ENCODE data around the gene UTY. TPM values are rescaled to one million over a fixed set of nuclear protein-coding genes. Genes with fewer than 3 reads are reported as not detected.

Gene UTY
- total and polyA plus RNA-seq, 2 of the 13 experiments (the other 11 are each of a cell fraction or from before 2014, with no cell fraction given), result not detected

- TF ChIP-seq ZNF687 (CRISPR knock-in tag; IDR thresholded peaks at IDR 0.05), result peak; percentile 23; the same call in 1 of the 2 replicates
- no peak for TF ChIP-seq ZNF20 (CRISPR knock-in tag; IDR thresholded peaks at IDR 0.05)
- no peak for TF ChIP-seq ZNF160 (CRISPR knock-in tag; IDR thresholded peaks at IDR 0.05)
- TF ChIP-seq ZNF724P (CRISPR knock-in tag; IDR thresholded peaks at IDR 0.05; ENCODE audit: borderline replicate concordance), result no peak
- no peak for TF ChIP-seq KDM6A (CRISPR knock-in tag; IDR thresholded peaks at IDR 0.05; ENCODE audit: low read depth)
- no peak for TF ChIP-seq PRPF4 (IDR thresholded peaks at IDR 0.05; ENCODE audit: low read depth, low read length, poor library complexity, severe bottlenecking)
- TF ChIP-seq ARID5B (CRISPR knock-in tag; IDR thresholded peaks at IDR 0.05), result no peak
- TF ChIP-seq RXRB (CRISPR knock-in tag; IDR thresholded peaks at IDR 0.05; ENCODE audit: borderline replicate concordance), result no peak
- TF ChIP-seq, protein P1, sequence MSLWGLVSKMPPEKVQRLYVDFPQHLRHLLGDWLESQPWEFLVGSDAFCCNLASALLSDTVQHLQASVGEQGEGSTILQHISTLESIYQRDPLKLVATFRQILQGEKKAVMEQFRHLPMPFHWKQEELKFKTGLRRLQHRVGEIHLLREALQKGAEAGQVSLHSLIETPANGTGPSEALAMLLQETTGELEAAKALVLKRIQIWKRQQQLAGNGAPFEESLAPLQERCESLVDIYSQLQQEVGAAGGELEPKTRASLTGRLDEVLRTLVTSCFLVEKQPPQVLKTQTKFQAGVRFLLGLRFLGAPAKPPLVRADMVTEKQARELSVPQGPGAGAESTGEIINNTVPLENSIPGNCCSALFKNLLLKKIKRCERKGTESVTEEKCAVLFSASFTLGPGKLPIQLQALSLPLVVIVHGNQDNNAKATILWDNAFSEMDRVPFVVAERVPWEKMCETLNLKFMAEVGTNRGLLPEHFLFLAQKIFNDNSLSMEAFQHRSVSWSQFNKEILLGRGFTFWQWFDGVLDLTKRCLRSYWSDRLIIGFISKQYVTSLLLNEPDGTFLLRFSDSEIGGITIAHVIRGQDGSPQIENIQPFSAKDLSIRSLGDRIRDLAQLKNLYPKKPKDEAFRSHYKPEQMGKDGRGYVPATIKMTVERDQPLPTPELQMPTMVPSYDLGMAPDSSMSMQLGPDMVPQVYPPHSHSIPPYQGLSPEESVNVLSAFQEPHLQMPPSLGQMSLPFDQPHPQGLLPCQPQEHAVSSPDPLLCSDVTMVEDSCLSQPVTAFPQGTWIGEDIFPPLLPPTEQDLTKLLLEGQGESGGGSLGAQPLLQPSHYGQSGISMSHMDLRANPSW (CRISPR knock-in tag; IDR thresholded peaks at IDR 0.05; ENCODE audit: borderline replicate concordance), result no peak
- no peak for TF ChIP-seq ZBTB7B (CRISPR knock-in tag; IDR thresholded peaks at IDR 0.05)
Observed at GRCh38 chrY:13435968-13436937, 43.6 kb downstream of the UTY start (continued).

Data from HepG2 (cell line).